ENCODE measurements around the gene EYS.

DNA sequence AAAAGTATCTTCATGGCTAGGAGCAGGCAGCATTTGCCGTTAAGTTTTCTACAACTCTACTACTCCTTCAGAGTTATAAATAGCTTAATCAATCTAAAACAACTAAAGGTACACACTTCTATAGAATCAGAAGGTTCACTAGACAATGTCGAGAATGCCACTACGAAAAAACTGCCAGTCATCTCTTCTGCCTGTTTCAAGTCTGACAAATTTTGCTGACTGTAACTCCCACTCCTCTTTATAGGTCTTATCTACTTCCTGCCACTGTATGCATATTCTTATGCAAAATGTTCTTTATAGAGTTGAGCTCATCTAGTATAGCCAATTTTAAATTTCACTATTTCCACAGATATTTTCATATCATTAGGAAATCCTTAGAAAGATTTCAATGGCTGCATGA lies 160.1 kb downstream of the EYS start:
- TF ChIP-seq PHF8 (IDR thresholded peaks at IDR 0.05; ENCODE audit: borderline replicate concordance, low read depth) = no peak
- TF ChIP-seq, protein P1, sequence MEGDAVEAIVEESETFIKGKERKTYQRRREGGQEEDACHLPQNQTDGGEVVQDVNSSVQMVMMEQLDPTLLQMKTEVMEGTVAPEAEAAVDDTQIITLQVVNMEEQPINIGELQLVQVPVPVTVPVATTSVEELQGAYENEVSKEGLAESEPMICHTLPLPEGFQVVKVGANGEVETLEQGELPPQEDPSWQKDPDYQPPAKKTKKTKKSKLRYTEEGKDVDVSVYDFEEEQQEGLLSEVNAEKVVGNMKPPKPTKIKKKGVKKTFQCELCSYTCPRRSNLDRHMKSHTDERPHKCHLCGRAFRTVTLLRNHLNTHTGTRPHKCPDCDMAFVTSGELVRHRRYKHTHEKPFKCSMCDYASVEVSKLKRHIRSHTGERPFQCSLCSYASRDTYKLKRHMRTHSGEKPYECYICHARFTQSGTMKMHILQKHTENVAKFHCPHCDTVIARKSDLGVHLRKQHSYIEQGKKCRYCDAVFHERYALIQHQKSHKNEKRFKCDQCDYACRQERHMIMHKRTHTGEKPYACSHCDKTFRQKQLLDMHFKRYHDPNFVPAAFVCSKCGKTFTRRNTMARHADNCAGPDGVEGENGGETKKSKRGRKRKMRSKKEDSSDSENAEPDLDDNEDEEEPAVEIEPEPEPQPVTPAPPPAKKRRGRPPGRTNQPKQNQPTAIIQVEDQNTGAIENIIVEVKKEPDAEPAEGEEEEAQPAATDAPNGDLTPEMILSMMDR (IDR thresholded peaks at IDR 0.05) = no peak

Measured in A549 (cell line).